Upper lobe of left lung (tissue), 4 donors: ENCODE results near the gene SMAD7.

ENCODE experiments used
- EP300 ChIP-seq, 4 donors: sonication (generic); formaldehyde crosslinking; IDR thresholded peaks; one replicate each; pipeline ENCODE4 v1.5.1; 2017; ENCODE audit warnings: antibody characterized with exemption in 4 of 4, control low read depth in 2 of 4
- TF ChIP-seq, protein P1 (sequence below), 6 experiments: fragments of 450-650 bp in 4 of 6; fragments of 200-600 bp in 2 of 6; sonication (generic) in 2 of 6; IDR thresholded peaks; one replicate each; pipeline ENCODE4 v1.5.1; 2016 to 2019; ENCODE audit warnings: antibody characterized with exemption in 6 of 6

DNA sequence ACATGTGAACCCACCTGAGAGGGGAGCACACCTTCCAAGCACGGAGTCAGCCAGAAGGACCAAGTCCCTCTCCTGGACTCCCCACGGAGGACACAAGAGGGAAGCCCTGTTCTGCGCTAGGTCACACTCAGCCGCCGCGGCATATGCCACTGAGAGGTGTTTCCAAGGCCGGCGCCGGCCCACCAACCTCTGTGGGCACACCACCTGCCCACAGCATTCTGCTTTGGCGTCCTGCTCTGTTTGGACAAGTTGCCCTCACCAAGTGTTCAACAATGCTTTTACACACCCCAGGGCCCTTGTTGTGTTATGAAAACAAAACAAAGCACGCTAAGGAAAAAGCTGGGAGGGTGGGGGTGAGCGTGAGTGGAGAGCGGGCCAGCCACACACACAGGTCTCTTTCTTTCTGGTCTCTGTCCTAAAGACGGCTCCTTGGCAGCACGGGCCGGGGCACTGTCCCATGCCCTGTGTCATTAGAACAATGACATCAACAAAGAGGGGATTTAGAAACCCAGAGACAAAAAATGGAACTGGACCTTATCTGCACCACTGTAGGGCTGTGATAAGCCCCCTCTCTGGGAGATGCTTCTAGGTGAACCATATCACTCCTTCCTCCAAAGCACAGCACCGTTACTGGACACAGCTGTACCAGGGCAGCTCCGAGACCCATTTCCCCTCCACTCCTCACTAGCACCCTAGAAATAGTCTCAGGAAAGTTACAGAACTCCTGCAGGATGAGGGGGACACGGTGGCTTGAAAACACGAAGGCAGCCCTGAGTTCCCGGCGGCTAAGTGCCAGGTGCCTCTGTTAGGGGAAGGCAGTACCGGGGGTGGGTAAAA is 17.0 kb downstream of the SMAD7 start:
- no peak for TF ChIP-seq EP300 (IDR thresholded peaks at IDR 0.05)
- TF ChIP-seq, protein P1, sequence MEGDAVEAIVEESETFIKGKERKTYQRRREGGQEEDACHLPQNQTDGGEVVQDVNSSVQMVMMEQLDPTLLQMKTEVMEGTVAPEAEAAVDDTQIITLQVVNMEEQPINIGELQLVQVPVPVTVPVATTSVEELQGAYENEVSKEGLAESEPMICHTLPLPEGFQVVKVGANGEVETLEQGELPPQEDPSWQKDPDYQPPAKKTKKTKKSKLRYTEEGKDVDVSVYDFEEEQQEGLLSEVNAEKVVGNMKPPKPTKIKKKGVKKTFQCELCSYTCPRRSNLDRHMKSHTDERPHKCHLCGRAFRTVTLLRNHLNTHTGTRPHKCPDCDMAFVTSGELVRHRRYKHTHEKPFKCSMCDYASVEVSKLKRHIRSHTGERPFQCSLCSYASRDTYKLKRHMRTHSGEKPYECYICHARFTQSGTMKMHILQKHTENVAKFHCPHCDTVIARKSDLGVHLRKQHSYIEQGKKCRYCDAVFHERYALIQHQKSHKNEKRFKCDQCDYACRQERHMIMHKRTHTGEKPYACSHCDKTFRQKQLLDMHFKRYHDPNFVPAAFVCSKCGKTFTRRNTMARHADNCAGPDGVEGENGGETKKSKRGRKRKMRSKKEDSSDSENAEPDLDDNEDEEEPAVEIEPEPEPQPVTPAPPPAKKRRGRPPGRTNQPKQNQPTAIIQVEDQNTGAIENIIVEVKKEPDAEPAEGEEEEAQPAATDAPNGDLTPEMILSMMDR (IDR thresholded peaks at IDR 0.05), result no peak
